Bronchial epithelial cell (primary cell): Measurements from ENCODE around the gene TMEM150B. TPM values are rescaled to one million over a fixed set of nuclear protein-coding genes. Genes with fewer than 3 reads are reported as not detected.
A peak's percentile ranks its signal among the peaks of the same experiment; 100 is the strongest.

Source experiments
- DNase-seq: peaks from one replicate; pipeline ENCODE4 v3.0.0-alpha.2; 2010; ENCODE audit warnings: low read depth
- FAIRE-seq: peaks from 2 replicates; lab custom pipeline; 2011; peaks lifted over from hg19 to GRCh38; lab: Jason Lieb, UNC
- H3K27me3 ChIP-seq: 2 replicates; pipeline ENCODE4 v1.5.1; 2011; ENCODE audit warnings: low read length; ENCODE audit not compliant: control insufficient read depth, insufficient read depth
- H3K36me3 ChIP-seq: 2 replicates; pipeline ENCODE4 v1.5.1; 2011; ENCODE audit warnings: low read length; ENCODE audit not compliant: control insufficient read depth, insufficient read depth
- H3K4me3 ChIP-seq: 2 replicates; pipeline ENCODE4 v1.5.1; 2011; ENCODE audit warnings: mild to moderate bottlenecking, low read depth, low read length, control low read depth
- total RNA-seq: library from RNA; depleted of rRNA; stranded (reverse); fragments of >200 nt; gene quantifications from 2 replicates; pipeline ENCODE4 v1.2.1, GENCODE V29; 2014
- TF ChIP-seq, protein P1 (sequence below): IDR thresholded peaks from 2 replicates; pipeline ENCODE4 v1.5.1; 2011; ENCODE audit warnings: mild to moderate bottlenecking, moderate library complexity, low read length, control low read depth, inconsistent platforms; ENCODE audit not compliant: insufficient read depth, severe bottlenecking

Gene TMEM150B
- total RNA-seq, 1 donor from 2014 or later: not detected

DNA sequence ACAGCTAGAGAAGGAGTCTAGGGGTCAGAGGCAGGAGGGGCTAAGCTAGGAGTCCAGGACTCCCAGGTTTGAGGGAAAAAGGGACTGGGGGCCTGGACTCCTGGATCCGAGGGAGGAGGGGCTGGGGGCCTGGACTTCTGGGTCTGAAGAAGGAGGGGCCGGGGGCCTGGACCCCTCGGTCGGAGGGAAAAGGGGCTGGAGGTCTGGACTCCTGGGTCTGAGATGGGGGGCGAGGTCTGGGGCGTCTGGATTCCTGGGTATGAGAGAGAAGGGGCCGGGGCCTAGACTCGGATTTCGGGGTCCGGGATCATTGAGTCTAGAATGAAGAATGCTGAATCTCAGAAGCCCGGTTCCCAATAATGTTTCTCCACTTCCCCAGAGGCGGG, 22.8 kb downstream of the TMEM150B start:
- no peak for FAIRE-seq
- DNase-seq: no peak
- peak overlapping the region; percentile 20 for H3K4me3 ChIP-seq

DNA sequence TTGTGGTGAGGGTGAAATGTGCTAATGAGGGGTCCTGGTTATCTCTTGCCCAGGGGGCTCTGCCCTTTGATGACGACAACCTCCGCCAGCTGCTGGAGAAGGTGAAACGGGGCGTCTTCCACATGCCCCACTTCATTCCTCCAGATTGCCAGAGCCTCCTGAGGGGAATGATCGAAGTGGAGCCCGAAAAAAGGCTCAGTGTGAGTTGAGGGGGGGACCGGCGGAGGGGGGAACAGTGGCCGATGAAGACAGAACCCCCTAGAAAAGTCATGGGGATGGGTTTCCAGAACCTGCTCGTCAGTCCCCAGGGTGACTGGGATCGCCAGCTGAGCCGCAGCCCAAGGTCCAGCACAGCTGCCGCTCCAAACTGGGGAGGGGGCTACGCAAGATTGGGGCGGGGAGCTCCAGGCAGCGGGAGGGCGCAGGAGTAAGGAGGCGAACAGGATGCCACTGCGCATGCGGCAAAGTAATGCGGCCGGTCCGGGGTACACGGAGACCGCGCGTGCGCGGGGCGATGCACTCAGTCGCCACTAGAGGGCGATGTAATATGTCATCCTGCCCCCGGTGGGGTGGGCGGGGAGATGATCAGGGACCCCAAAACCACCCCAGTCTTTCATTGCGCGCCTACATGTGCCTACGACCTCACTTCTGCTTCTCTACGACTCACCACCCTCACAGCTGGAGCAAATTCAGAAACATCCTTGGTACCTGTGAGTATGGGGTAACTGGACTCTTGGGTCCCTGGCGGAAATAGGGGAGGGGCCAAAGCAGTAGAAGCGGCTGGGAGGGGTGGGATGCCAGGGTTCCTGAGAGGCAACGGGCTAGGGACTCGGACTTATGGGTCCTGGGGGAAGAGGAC, 23.5 kb downstream of the TMEM150B start:
- Histone ChIP-seq H3K36me3 (no peaks in the 10 kb centered on the region), H3K4me3 (peak overlapping the region; percentile 20), H3K27me3 (no peaks in the 10 kb centered on the region)
- TF ChIP-seq, protein P1, sequence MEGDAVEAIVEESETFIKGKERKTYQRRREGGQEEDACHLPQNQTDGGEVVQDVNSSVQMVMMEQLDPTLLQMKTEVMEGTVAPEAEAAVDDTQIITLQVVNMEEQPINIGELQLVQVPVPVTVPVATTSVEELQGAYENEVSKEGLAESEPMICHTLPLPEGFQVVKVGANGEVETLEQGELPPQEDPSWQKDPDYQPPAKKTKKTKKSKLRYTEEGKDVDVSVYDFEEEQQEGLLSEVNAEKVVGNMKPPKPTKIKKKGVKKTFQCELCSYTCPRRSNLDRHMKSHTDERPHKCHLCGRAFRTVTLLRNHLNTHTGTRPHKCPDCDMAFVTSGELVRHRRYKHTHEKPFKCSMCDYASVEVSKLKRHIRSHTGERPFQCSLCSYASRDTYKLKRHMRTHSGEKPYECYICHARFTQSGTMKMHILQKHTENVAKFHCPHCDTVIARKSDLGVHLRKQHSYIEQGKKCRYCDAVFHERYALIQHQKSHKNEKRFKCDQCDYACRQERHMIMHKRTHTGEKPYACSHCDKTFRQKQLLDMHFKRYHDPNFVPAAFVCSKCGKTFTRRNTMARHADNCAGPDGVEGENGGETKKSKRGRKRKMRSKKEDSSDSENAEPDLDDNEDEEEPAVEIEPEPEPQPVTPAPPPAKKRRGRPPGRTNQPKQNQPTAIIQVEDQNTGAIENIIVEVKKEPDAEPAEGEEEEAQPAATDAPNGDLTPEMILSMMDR: peak; percentile 96
- FAIRE-seq: no peak
- DNase-seq: peak; percentile 63

More for the DNA sequence above, 22.8 kb downstream of the TMEM150B start:
- Histone ChIP-seq H3K27me3 (no peaks in the 10 kb centered on the region), H3K36me3 (no peaks in the 10 kb centered on the region)
- TF ChIP-seq, protein P1: no peak

DNA sequence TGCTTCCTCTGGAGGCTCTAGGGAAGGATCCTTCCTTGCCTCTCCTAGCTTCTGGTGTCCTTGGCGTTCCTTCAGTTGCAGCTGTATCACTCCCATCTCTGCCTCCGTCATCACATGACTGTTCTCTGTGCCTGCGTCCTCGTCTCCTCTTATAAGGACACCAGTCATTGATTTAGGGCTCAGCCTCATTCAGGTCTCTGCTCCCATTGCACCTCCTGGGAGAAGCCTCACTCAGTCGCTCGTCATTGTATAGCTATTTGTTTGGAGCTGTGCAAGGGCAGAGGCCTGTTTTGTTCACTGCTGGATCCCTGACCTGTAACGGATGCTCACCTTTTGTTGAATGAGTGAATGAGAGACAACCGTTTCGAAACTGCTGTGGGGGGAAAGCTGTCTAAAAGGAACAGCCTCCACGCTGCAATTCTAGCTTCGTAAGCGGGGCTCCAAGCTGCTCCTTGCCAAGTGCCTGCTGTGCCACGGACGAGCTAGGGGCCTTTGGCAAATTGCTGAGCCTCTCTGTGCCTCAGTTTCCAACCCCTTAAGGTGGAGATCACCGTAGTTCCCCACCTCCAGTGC, 24.2 kb downstream of the TMEM150B start:
- H3K4me3 ChIP-seq: no peak overlapping the region
- no peak for DNase-seq
- H3K27me3 ChIP-seq: no peaks in the 10 kb centered on the region
- H3K36me3 ChIP-seq: no peaks in the 10 kb centered on the region
- FAIRE-seq: no peak
- TF ChIP-seq, protein P1: no peak

DNA sequence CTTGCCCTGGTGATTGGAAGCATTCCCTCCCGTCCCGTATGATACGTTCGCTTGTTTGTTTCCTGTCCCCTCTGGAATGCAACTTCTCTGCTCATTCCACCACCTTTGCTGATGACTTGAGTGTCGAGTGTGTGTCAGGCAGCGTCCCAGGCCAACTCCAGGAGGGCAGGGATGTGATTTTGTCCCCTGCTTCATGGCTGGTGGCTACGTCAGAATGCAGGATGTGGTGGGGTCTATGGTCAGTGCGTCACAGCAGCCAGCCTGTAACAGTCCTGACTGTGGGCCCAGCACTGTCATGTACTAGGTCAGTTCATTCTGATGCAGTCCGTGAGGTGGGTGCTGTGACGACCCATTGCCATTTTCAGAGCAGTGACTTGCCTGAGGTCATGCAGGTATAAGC, 25.1 kb downstream of the TMEM150B start:
- FAIRE-seq: no peak
- TF ChIP-seq, protein P1: no peak
- Histone ChIP-seq H3K4me3 (no peak overlapping the region), H3K36me3 (no peaks in the 10 kb centered on the region), H3K27me3 (no peaks in the 10 kb centered on the region)
- DNase-seq: no peak

DNA sequence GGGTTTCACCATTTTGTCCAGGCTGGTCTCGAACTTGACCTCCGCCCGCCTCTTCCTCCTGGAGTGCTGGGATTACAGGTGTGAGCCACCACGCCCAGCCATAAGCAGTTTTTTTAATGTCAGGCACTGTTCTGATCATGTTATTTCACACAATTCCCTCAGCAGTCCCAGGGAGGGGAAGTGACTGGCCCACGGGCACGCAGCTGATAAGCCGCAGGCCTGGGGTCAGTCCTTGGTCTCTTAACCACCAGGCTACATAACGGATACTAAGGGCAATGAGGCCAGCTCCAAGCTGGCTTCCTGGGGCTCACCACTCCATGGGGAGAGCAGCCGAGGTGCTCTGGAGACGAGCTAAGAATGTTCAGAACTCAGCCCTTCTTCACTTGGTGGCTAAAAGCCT, 27.9 kb downstream of the TMEM150B start:
- Histone ChIP-seq H3K36me3 (no peaks in the 10 kb centered on the region), H3K27me3 (no peaks in the 10 kb centered on the region), H3K4me3 (no peak overlapping the region)
- TF ChIP-seq, protein P1: no peak
- FAIRE-seq (no peak), DNase-seq (no peak)
